Activated T-cell treated with anti-CD3 and anti-CD28 coated beads, Interleukin-2, amount 50 U/mL, for 72 hours (primary cell): ENCODE results near the gene RETREG3. TPM values are rescaled to one million over a fixed set of nuclear protein-coding genes. Genes with fewer than 3 reads are reported as not detected.

ENCODE experiments used
- ATAC-seq, 2 donors: fragments of 150-1000 bp; cut with Tn5 transposase; replicated peaks in 1 of 2; 2 replicates each; pipeline ENCODE4 v1.10.0; 2021; ENCODE audit warnings: moderate library complexity in 2 of 2, mild to moderate bottlenecking in 1 of 2
- DNase-seq, 2 donors: peaks; one replicate each; pipeline ENCODE4 v3.0.0; 2021 to 2022; ENCODE audit warnings: mixed read lengths in 1 of 2
- H3K27ac Mint-ChIP-seq: one replicate; pipeline ENCODE4 v1.8.0; 2022; ENCODE audit warnings: mild to moderate bottlenecking, moderate library complexity, mixed read lengths
- H3K27me3 Mint-ChIP-seq: one replicate; pipeline ENCODE4 v1.8.0; 2022; ENCODE audit warnings: low read depth, mixed read lengths
- H3K36me3 Mint-ChIP-seq, 2 donors: one replicate each; pipeline ENCODE4 v1.8.0; 2022; ENCODE audit warnings: mixed read lengths in 2 of 2, mild to moderate bottlenecking in 1 of 2; ENCODE audit not compliant: insufficient read depth in 2 of 2
- H3K4me1 Mint-ChIP-seq: one replicate; pipeline ENCODE4 v1.8.0; 2022; ENCODE audit warnings: low read depth, mixed read lengths
- H3K4me3 Mint-ChIP-seq, 2 donors: one replicate each; pipeline ENCODE4 v1.8.0; 2022; ENCODE audit warnings: mild to moderate bottlenecking in 2 of 2, mixed read lengths in 2 of 2, moderate library complexity in 2 of 2
- H3K9me3 Mint-ChIP-seq, 2 donors: one replicate each; pipeline ENCODE4 v1.8.0; 2022; ENCODE audit warnings: mixed read lengths in 2 of 2
- total RNA-seq, 2 donors: library from RNA; stranded (reverse); gene quantifications; one replicate each; pipeline ENCODE4 v1.2.3, GENCODE V29; 2022

Gene RETREG3
- total RNA-seq, 2 donors from 2014 or later = 41.5 to 42.6 TPM

GRCh38 chr17:42536372-42537155, 72.6 kb downstream of the RETREG3 start:
- ATAC-seq (peak; percentile 80 to 81), DNase-seq (peak; percentile 83 to 87)
- no peak overlapping the region for H3K27ac Mint-ChIP-seq
- H3K27me3 Mint-ChIP-seq = no peaks in the 10 kb centered on the region
- H3K36me3 Mint-ChIP-seq = peaks cover 0 to 7% of the 10 kb centered on the region in 2 donors
- H3K9me3 Mint-ChIP-seq = no peaks in the 10 kb centered on the region
- H3K4me3 Mint-ChIP-seq = peak overlapping the region; percentile 89 to 92
- H3K4me1 Mint-ChIP-seq = peaks cover 50% of the 10 kb centered on the region

GRCh38 chr17:42536048-42536371, 73.2 kb downstream of the RETREG3 start, which contains the start of gene NAGLU:
Gene NAGLU, plus strand, starts transcription at chr17:42536241. Its CDS starts 32 bp downstream, at chr17:42536273.
- no peaks in the 10 kb centered on the region for H3K9me3 Mint-ChIP-seq
- no peaks in the 10 kb centered on the region for H3K27me3 Mint-ChIP-seq
- peak within 1 kb of the TSS; percentile 89 to 93 for H3K4me3 Mint-ChIP-seq
- peak within 1 kb of the TSS; percentile 78 for H3K27ac Mint-ChIP-seq
- peak; percentile 92 to 94 for DNase-seq
- peaks cover 0 to 7% of the 10 kb centered on the region in 2 donors for H3K36me3 Mint-ChIP-seq
- H3K4me1 Mint-ChIP-seq = peaks cover 50% of the 10 kb centered on the region
- peak; percentile 94 for ATAC-seq

GRCh38 chr17:42535155-42536047, 73.8 kb downstream of the RETREG3 start:
- H3K4me3 Mint-ChIP-seq = peak overlapping the region; percentile 88 to 93
- DNase-seq (no peak), ATAC-seq (no peak)
- H3K9me3 Mint-ChIP-seq = no peaks in the 10 kb centered on the region
- H3K27ac Mint-ChIP-seq = peak overlapping the region; percentile 78
- H3K36me3 Mint-ChIP-seq = peaks cover 0 to 7% of the 10 kb centered on the region in 2 donors
- peaks cover 50% of the 10 kb centered on the region for H3K4me1 Mint-ChIP-seq
- no peaks in the 10 kb centered on the region for H3K27me3 Mint-ChIP-seq

GRCh38 chr17:42531455-42532354, 77.5 kb downstream of the RETREG3 start:
- Mint-ChIP-seq H3K27me3 (no peaks in the 10 kb centered on the region), H3K4me1 (peaks cover 45% of the 10 kb centered on the region)
- peak; percentile 35 to 37 for ATAC-seq

GRCh38 chr17:42530952-42531454, 78.2 kb downstream of the RETREG3 start:
- no peaks in the 10 kb centered on the region for H3K9me3 Mint-ChIP-seq
- peak overlapping the region in 1 of 2 donors; percentile 83 for H3K4me3 Mint-ChIP-seq
- H3K27ac Mint-ChIP-seq = no peak overlapping the region
- H3K36me3 Mint-ChIP-seq = no peaks in the 10 kb centered on the region
- peaks cover 44% of the 10 kb centered on the region for H3K4me1 Mint-ChIP-seq
- H3K27me3 Mint-ChIP-seq = no peaks in the 10 kb centered on the region
- DNase-seq (no peak), ATAC-seq (no peak)

More at GRCh38 chr17:42531455-42532354, 77.5 kb downstream of the RETREG3 start:
- Mint-ChIP-seq H3K27ac (peak overlapping the region; percentile 10), H3K9me3 (no peaks in the 10 kb centered on the region), H3K4me3 (peak overlapping the region; percentile 83), H3K36me3 (no peaks in the 10 kb centered on the region)
- DNase-seq = peak; percentile 68 to 76

Other genes with a start within 250 kb of the RETREG3 start
- 100 to 1,000 TPM; 346 to 380 TPM for gene STAT3, start 220.9 kb downstream of the RETREG3 start, total RNA-seq
- 1 to 10 TPM; 2.4 to 4.3 TPM for gene CAVIN1, start 186.1 kb downstream of the RETREG3 start, total RNA-seq
- gene ATP6V0A1, start 150.5 kb downstream of the RETREG3 start, total RNA-seq = 10 to 100 TPM; 22.1 TPM
- gene NAGLU, start 73.1 kb downstream of the RETREG3 start, total RNA-seq = 1 to 10 TPM; 9.4 to 9.8 TPM
- 1 to 10 TPM; 1.3 to 1.8 TPM for gene HSD17B1, start 56.5 kb downstream of the RETREG3 start, total RNA-seq
- gene COASY, start 47.2 kb downstream of the RETREG3 start, total RNA-seq = 10 to 100 TPM; 98.2 to 98.5 TPM
- 10 to 100 TPM; 38.8 to 41.2 TPM for gene MLX, start 42.3 kb downstream of the RETREG3 start, total RNA-seq
- gene PSMC3IP, start 31.6 kb downstream of the RETREG3 start, total RNA-seq = 10 to 100 TPM; 31.7 to 40.7 TPM
- 10 to 100 TPM; 42.3 to 51.5 TPM for gene TUBG1, start 309 bp upstream of the RETREG3 start, total RNA-seq
- 10 to 100 TPM in 1 of 2 donors, 1 to 10 TPM in 1; 8.1 to 11.2 TPM for gene TUBG2, start 49.9 kb upstream of the RETREG3 start, total RNA-seq
- gene PLEKHH3, start 67.6 kb upstream of the RETREG3 start, total RNA-seq = 1 to 10 TPM; 1.2 to 1.9 TPM
- gene CCR10, start 72.5 kb upstream of the RETREG3 start, total RNA-seq = under 1 TPM in 1 of 2 donors, not detected in 1; 0.83 TPM
- 1 to 10 TPM in 1 of 2 donors, under 1 TPM in 1; 0.53 to 1.3 TPM for gene CNTNAP1, start 73.2 kb upstream of the RETREG3 start, total RNA-seq
- 10 to 100 TPM; 40.9 to 45.9 TPM for gene EZH1, start 135.7 kb upstream of the RETREG3 start, total RNA-seq
- gene RAMP2, start 151.9 kb upstream of the RETREG3 start, total RNA-seq = not detected
- gene VPS25, start 164.1 kb upstream of the RETREG3 start, total RNA-seq = 10 to 100 TPM; 64.4 to 71.6 TPM
- 1 to 10 TPM; 1.0 to 1.1 TPM for gene WNK4, start 171.2 kb upstream of the RETREG3 start, total RNA-seq
- 10 to 100 TPM; 21.9 to 23.9 TPM for gene COA3, start 189.3 kb upstream of the RETREG3 start, total RNA-seq
- gene CNTD1, start 189.5 kb upstream of the RETREG3 start, total RNA-seq = under 1 TPM; 0.22 to 0.32 TPM
- gene BECN1, start 214.9 kb upstream of the RETREG3 start, total RNA-seq = 100 to 1,000 TPM in 1 of 2 donors, 10 to 100 TPM in 1; 98.4 to 100 TPM
- gene PSME3, start 224.0 kb upstream of the RETREG3 start, total RNA-seq = 10 to 100 TPM; 87.4 to 91.2 TPM
- gene AOC2, start 235.2 kb upstream of the RETREG3 start, total RNA-seq = 10 to 100 TPM in 1 of 2 donors, 1 to 10 TPM in 1; 8.8 to 11.5 TPM
- gene AOC3, start 241.8 kb upstream of the RETREG3 start, total RNA-seq = 1 to 10 TPM; 6.8 to 9.4 TPM